ENCODE results near the gene RAB4A. TPM values are rescaled to one million over a fixed set of nuclear protein-coding genes. Genes with fewer than 3 reads are reported as not detected.

RAB4A gene
- total and polyA plus RNA-seq, 2 of the 8 experiments (the other 6 are each of a cell fraction or from before 2014, with no cell fraction given), result 13.3 to 68.8 TPM

- TF ChIP-seq ATF3 (IDR thresholded peaks at IDR 0.05; ENCODE audit: insufficient read depth, low read depth, low read length), result no peak
- TF ChIP-seq SRF (IDR thresholded peaks at IDR 0.05; ENCODE audit: low read depth, low read length), result no peak
- no peak for TF ChIP-seq JUN (IDR thresholded peaks at IDR 0.05; ENCODE audit: low read depth, low read length)
- no peak for TF ChIP-seq RFX5 (IDR thresholded peaks at IDR 0.05; ENCODE audit: borderline replicate concordance, low read depth, low read length)
- no peak for TF ChIP-seq SP1 (IDR thresholded peaks at IDR 0.05; ENCODE audit: low read depth, low read length)
- TF ChIP-seq HDAC6 (IDR thresholded peaks at IDR 0.05; ENCODE audit: low read depth, low read length), result no peak
Observed at GRCh38 chr1:229298420-229298819, 27.5 kb downstream of the RAB4A start (continued).
